GM12891 (cell line): Measurements from ENCODE around the gene MCM3AP.

Source experiments
- DNase-seq: peaks from one replicate; pipeline ENCODE4 v3.0.0; 2011; ENCODE audit warnings: low spot score; ENCODE audit not compliant: insufficient read length
- FAIRE-seq: peaks from 2 replicates; lab custom pipeline; 2011; peaks lifted over from hg19 to GRCh38; lab: Jason Lieb, UNC
- PAX5 ChIP-seq: IDR thresholded peaks from 2 replicates; pipeline ENCODE4 v1.6.1; 2011; ENCODE audit warnings: low read length, moderate library complexity, mild to moderate bottlenecking; ENCODE audit not compliant: insufficient read depth, severe bottlenecking
- POLR2A ChIP-seq: IDR thresholded peaks from 2 replicates; pipeline ENCODE4 v1.6.1; 2011; ENCODE audit warnings: low read depth, low read length, control low read depth
- POLR2AphosphoS5 ChIP-seq: IDR thresholded peaks from 2 replicates; pipeline ENCODE4 v1.6.1; 2011; ENCODE audit warnings: low read depth, low read length, control low read depth
- POU2F2 ChIP-seq: IDR thresholded peaks from 2 replicates; pipeline ENCODE4 v1.6.1; 2011; ENCODE audit warnings: low read depth, mild to moderate bottlenecking, control low read depth, low read length, moderate library complexity
- SPI1 ChIP-seq: IDR thresholded peaks from 2 replicates; pipeline ENCODE4 v1.6.1; 2011; ENCODE audit warnings: low read depth, low read length, control low read depth
- TAF1 ChIP-seq: IDR thresholded peaks from 2 replicates; pipeline ENCODE4 v1.6.1; 2011; ENCODE audit warnings: low read depth, low read length, control low read depth

The MCM3AP gene

GRCh38 chr21:46221664-46222435 is 63.6 kb downstream of the MCM3AP start:
- TF ChIP-seq TAF1 (no peak), POLR2AphosphoS5 (no peak), POU2F2 (no peak), PAX5 (no peak), POLR2A (no peak), SPI1 (no peak)

GRCh38 chr21:46220847-46221246 is 64.6 kb downstream of the MCM3AP start:
- FAIRE-seq (no peak), DNase-seq (no peak)
- no peak for TF ChIP-seq POLR2A
- TF ChIP-seq TAF1: no peak
- TF ChIP-seq POU2F2: no peak
- no peak for TF ChIP-seq POLR2AphosphoS5
- no peak for TF ChIP-seq SPI1

More at GRCh38 chr21:46221664-46222435, 63.6 kb downstream of the MCM3AP start:
- DNase-seq (no peak), FAIRE-seq (no peak)

GRCh38 chr21:46220275-46220810 is 65.1 kb downstream of the MCM3AP start:
- DNase-seq (no peak), FAIRE-seq (no peak)
- no peak for TF ChIP-seq PAX5
- no peak for TF ChIP-seq TAF1
- no peak for TF ChIP-seq POLR2A
- TF ChIP-seq POU2F2: no peak
- no peak for TF ChIP-seq SPI1
- no peak for TF ChIP-seq POLR2AphosphoS5

GRCh38 chr21:46219591-46220239 is 65.7 kb downstream of the MCM3AP start:
- TF ChIP-seq POLR2AphosphoS5 (no peak), POLR2A (no peak), PAX5 (no peak), SPI1 (no peak), TAF1 (no peak), POU2F2 (no peak)
- DNase-seq (no peak), FAIRE-seq (no peak)

GRCh38 chr21:46218906-46219590 is 66.4 kb downstream of the MCM3AP start:
- no peak for FAIRE-seq
- DNase-seq: no peak
- TF ChIP-seq PAX5: no peak
- TF ChIP-seq SPI1: no peak
- TF ChIP-seq TAF1: no peak
- no peak for TF ChIP-seq POLR2AphosphoS5
- TF ChIP-seq POLR2A: no peak
- TF ChIP-seq POU2F2: no peak

GRCh38 chr21:46217511-46218196 is 67.8 kb downstream of the MCM3AP start:
- DNase-seq (no peak), FAIRE-seq (no peak)
- TF ChIP-seq PAX5: no peak
- no peak for TF ChIP-seq POLR2AphosphoS5
- no peak for TF ChIP-seq TAF1
- TF ChIP-seq SPI1: no peak
- no peak for TF ChIP-seq POU2F2
- TF ChIP-seq POLR2A: no peak

GRCh38 chr21:46216132-46216747 is 69.2 kb downstream of the MCM3AP start:
- no peak for DNase-seq
- no peak for FAIRE-seq
- TF ChIP-seq TAF1 (no peak), SPI1 (no peak), POLR2A (no peak), PAX5 (no peak), POU2F2 (no peak), POLR2AphosphoS5 (no peak)

- TF ChIP-seq POLR2A: no peak
- TF ChIP-seq SPI1: no peak
- TF ChIP-seq POU2F2: no peak
- FAIRE-seq: no peak
- no peak for DNase-seq
These were observed 69.8 kb downstream of the MCM3AP start for GRCh38 chr21:46215436-46216131.
